Neural cell (in vitro differentiated cells): Measurements from ENCODE around the gene CRYBB1. TPM values are rescaled to one million over a fixed set of nuclear protein-coding genes. Genes with fewer than 3 reads are reported as not detected.

ENCODE experiments used
- H2AFZ ChIP-seq: fragments of 200-600, 300-800 bp; sonication (generic), shearing (Covaris generic); 2 replicates; pipeline ENCODE4 v1.6.0; 2014; ENCODE audit warnings: low read depth, mild to moderate bottlenecking, antibody characterized with exemption, low read length, moderate library complexity
- H3F3A ChIP-seq: fragments of 200-600 bp; shearing (Covaris generic); 2 replicates; pipeline ENCODE4 v1.6.1; 2016; ENCODE audit warnings: mild to moderate bottlenecking, moderate library complexity, mixed read lengths, antibody characterized with exemption, low read length; ENCODE audit not compliant: insufficient read depth, poor library complexity, severe bottlenecking
- H3K27ac ChIP-seq: fragments of 200-600, 300-800 bp; sonication (generic), shearing (Covaris generic); 2 replicates; pipeline ENCODE4 v1.5.1; 2014; ENCODE audit warnings: mild to moderate bottlenecking, low read length, moderate library complexity
- H3K27me3 ChIP-seq: fragments of 300-800, 200-600 bp; sonication (generic), shearing (Covaris generic); 2 replicates; pipeline ENCODE4 v1.6.0; 2014; ENCODE audit warnings: mild to moderate bottlenecking, low read depth, low read length, moderate library complexity; ENCODE audit not compliant: insufficient read depth
- H3K36me3 ChIP-seq: fragments of 300-800, 200-600 bp; sonication (generic), shearing (Covaris generic); 2 replicates; pipeline ENCODE4 v1.5.1; 2014; ENCODE audit warnings: mild to moderate bottlenecking, antibody characterized with exemption, low read length, moderate library complexity; ENCODE audit not compliant: insufficient read depth
- H3K4me2 ChIP-seq: fragments of 300-800, 200-600 bp; sonication (generic), shearing (Covaris generic); 2 replicates; pipeline ENCODE4 v1.6.0; 2014; ENCODE audit warnings: mild to moderate bottlenecking, low read length
- H3K4me3 ChIP-seq: fragments of 300-800, 200-600 bp; sonication (generic), shearing (Covaris generic); 2 replicates; pipeline ENCODE4 v1.5.1; 2014; ENCODE audit warnings: mild to moderate bottlenecking, low read length, moderate library complexity
- H3K79me2 ChIP-seq: fragments of 200-600 bp; shearing (Covaris generic); replicated peaks from 2 replicates; pipeline ENCODE4 v1.6.0; 2014; ENCODE audit warnings: mild to moderate bottlenecking, low read length, moderate library complexity; ENCODE audit not compliant: insufficient read depth
- H3K9ac ChIP-seq: fragments of 300-800, 200-600 bp; sonication (generic), shearing (Covaris generic); 2 replicates; pipeline ENCODE4 v1.6.1; 2016; ENCODE audit warnings: mild to moderate bottlenecking, low read length, mixed read lengths
- H3K9me2 ChIP-seq: fragments of 200-600 bp; shearing (Covaris generic); 2 replicates; pipeline ENCODE4 v1.6.1; 2016; ENCODE audit warnings: mild to moderate bottlenecking, low read length, mixed read lengths; ENCODE audit not compliant: insufficient read depth
- H3K9me3 ChIP-seq: fragments of 200-600, 300-800 bp; sonication (generic), shearing (Covaris generic); 2 replicates; pipeline ENCODE4 v1.6.1; 2016; ENCODE audit warnings: mild to moderate bottlenecking, mixed run types, low read length, moderate library complexity, mixed read lengths
- H4K20me1 ChIP-seq: fragments of 200-600 bp; shearing (Covaris generic); 2 replicates; pipeline ENCODE4 v1.6.1; 2016; ENCODE audit warnings: mild to moderate bottlenecking, mixed run types; ENCODE audit not compliant: insufficient read depth
- EP300 ChIP-seq: fragments of 450-650 bp; conservative IDR thresholded peaks from 2 replicates; pipeline ENCODE4 v1.6.1; 2014; ENCODE audit warnings: antibody characterized with exemption, mild to moderate bottlenecking, moderate library complexity; ENCODE audit not compliant: poor library complexity, severe bottlenecking
- EZH2 ChIP-seq: fragments of 200-600, 300-800 bp; shearing (Covaris generic), sonication (generic); IDR thresholded peaks from 2 replicates; pipeline ENCODE4 v1.6.1; 2014; ENCODE audit warnings: antibody characterized with exemption, low read length, borderline replicate concordance, mild to moderate bottlenecking; ENCODE audit not compliant: insufficient read depth, poor library complexity, severe bottlenecking
- MXI1 ChIP-seq: fragments of 450-650 bp; conservative IDR thresholded peaks from 2 replicates; pipeline ENCODE4 v1.6.1; 2014; ENCODE audit warnings: antibody characterized with exemption, mild to moderate bottlenecking; ENCODE audit not compliant: poor library complexity, severe bottlenecking
- POLR2AphosphoS5 ChIP-seq: IDR thresholded peaks from 2 replicates; pipeline ENCODE4 v1.6.1; 2012
- RAD21 ChIP-seq: fragments of 450-650 bp; conservative IDR thresholded peaks from 2 replicates; pipeline ENCODE4 v1.6.1; 2014; ENCODE audit warnings: antibody characterized with exemption, mild to moderate bottlenecking, moderate library complexity
- SMC3 ChIP-seq: fragments of 450-650 bp; conservative IDR thresholded peaks from 2 replicates; pipeline ENCODE4 v1.6.1; 2014; ENCODE audit warnings: antibody characterized with exemption, mild to moderate bottlenecking, moderate library complexity; ENCODE audit not compliant: poor library complexity
- TAF1 ChIP-seq: IDR thresholded peaks from 2 replicates; pipeline ENCODE4 v1.6.1; 2012; ENCODE audit warnings: low read depth
- polyA plus RNA-seq: library from polyadenylated mRNA; depleted of rRNA; stranded (reverse); fragments of >200 nt; gene quantifications from 2 replicates; pipeline ENCODE4 v1.2.3, GENCODE V29; 2014
- TF ChIP-seq, protein P1 (sequence below): fragments of 450-650 bp; IDR thresholded peaks from 2 replicates; pipeline ENCODE4 v1.5.1; 2014; ENCODE audit warnings: antibody characterized with exemption, mild to moderate bottlenecking, moderate library complexity; ENCODE audit not compliant: poor library complexity, severe bottlenecking
- TF ChIP-seq, protein P2 (sequence below): IDR thresholded peaks from 2 replicates; pipeline ENCODE4 v1.6.1; 2012; ENCODE audit warnings: borderline replicate concordance

Gene CRYBB1
- polyA plus RNA-seq, 1 donor from 2014 or later = not detected

DNA sequence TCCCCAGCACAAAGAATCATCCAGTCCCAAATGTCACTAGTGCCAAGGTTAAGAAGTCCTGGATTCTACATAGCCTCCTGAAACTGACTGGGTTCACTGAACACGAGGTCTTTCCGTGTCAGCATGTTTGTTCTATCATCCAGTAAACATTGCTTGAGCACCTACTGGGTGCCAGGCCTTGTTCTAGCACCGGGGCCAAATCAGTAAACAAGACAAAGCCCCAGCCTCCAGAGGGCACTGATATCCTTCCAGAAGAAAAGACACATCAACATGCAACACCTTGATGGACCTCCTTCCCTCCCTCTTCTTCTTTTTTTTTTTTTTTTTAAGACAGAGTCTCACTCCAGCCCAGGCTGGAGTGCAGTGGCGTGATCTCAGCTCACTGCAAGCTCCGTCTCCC, 54.8 kb downstream of the CRYBB1 start:
- no peak overlapping the region for H2AFZ ChIP-seq
- no peaks in the 10 kb centered on the region for H3K9me3 ChIP-seq
- no peaks in the 10 kb centered on the region for H3K36me3 ChIP-seq
- H3K9me2 ChIP-seq = no peaks in the 10 kb centered on the region
- H3K4me3 ChIP-seq = no peak overlapping the region
- TF ChIP-seq POLR2AphosphoS5 = no peak
- TF ChIP-seq EZH2 = no peak
- TF ChIP-seq, protein P1, sequence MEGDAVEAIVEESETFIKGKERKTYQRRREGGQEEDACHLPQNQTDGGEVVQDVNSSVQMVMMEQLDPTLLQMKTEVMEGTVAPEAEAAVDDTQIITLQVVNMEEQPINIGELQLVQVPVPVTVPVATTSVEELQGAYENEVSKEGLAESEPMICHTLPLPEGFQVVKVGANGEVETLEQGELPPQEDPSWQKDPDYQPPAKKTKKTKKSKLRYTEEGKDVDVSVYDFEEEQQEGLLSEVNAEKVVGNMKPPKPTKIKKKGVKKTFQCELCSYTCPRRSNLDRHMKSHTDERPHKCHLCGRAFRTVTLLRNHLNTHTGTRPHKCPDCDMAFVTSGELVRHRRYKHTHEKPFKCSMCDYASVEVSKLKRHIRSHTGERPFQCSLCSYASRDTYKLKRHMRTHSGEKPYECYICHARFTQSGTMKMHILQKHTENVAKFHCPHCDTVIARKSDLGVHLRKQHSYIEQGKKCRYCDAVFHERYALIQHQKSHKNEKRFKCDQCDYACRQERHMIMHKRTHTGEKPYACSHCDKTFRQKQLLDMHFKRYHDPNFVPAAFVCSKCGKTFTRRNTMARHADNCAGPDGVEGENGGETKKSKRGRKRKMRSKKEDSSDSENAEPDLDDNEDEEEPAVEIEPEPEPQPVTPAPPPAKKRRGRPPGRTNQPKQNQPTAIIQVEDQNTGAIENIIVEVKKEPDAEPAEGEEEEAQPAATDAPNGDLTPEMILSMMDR = no peak
- no peak for TF ChIP-seq TAF1
- TF ChIP-seq RAD21 = no peak
- no peak for TF ChIP-seq EP300
- TF ChIP-seq MXI1 = no peak
- TF ChIP-seq, protein P2, sequence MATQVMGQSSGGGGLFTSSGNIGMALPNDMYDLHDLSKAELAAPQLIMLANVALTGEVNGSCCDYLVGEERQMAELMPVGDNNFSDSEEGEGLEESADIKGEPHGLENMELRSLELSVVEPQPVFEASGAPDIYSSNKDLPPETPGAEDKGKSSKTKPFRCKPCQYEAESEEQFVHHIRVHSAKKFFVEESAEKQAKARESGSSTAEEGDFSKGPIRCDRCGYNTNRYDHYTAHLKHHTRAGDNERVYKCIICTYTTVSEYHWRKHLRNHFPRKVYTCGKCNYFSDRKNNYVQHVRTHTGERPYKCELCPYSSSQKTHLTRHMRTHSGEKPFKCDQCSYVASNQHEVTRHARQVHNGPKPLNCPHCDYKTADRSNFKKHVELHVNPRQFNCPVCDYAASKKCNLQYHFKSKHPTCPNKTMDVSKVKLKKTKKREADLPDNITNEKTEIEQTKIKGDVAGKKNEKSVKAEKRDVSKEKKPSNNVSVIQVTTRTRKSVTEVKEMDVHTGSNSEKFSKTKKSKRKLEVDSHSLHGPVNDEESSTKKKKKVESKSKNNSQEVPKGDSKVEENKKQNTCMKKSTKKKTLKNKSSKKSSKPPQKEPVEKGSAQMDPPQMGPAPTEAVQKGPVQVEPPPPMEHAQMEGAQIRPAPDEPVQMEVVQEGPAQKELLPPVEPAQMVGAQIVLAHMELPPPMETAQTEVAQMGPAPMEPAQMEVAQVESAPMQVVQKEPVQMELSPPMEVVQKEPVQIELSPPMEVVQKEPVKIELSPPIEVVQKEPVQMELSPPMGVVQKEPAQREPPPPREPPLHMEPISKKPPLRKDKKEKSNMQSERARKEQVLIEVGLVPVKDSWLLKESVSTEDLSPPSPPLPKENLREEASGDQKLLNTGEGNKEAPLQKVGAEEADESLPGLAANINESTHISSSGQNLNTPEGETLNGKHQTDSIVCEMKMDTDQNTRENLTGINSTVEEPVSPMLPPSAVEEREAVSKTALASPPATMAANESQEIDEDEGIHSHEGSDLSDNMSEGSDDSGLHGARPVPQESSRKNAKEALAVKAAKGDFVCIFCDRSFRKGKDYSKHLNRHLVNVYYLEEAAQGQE = no peak
- TF ChIP-seq SMC3 = no peak
- H3F3A ChIP-seq = no peaks in the 10 kb centered on the region
- no peak overlapping the region for H3K9ac ChIP-seq
- H3K27me3 ChIP-seq = no peaks in the 10 kb centered on the region
- H3K27ac ChIP-seq = no peak overlapping the region
- no peaks in the 10 kb centered on the region for H3K79me2 ChIP-seq
- H4K20me1 ChIP-seq = no peaks in the 10 kb centered on the region
- H3K4me2 ChIP-seq = no peak overlapping the region

DNA sequence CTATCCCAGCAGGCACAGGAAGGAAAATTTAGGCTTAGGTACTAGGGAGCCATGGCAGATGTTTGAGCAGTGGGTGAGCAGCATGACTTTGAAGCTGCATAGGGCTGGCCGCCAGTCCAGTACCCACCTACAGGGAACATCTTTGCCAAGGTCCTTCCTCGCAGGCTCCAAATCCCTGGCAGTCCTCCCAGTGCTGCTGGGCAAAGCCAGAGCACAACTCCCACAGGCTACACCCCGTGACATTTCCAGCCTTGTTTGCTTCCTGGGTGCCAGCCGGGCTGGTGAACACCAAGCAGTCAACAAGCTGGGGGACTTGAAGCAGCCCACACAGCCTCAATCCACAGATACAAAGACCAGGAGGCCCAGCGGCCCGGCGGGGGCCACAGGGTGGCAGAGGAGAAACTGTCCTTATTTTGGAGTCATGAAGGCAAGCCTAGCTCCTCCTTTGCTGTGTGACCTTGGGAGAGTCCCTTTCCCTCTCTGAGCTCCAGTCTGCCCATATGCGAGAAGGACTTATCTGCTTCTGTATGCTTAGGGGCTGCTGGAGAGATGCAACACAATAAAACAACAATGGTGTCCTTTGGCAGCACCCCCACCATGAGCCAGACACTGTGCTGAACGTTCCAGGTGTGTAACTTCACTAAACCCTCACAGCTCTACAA, 55.9 kb downstream of the CRYBB1 start:
- H2AFZ ChIP-seq = no peak overlapping the region
- H3K4me3 ChIP-seq = no peak overlapping the region
- no peak overlapping the region for H3K9ac ChIP-seq
- no peaks in the 10 kb centered on the region for H3K36me3 ChIP-seq
- no peaks in the 10 kb centered on the region for H4K20me1 ChIP-seq
- H3K4me2 ChIP-seq = no peak overlapping the region
- H3F3A ChIP-seq = no peaks in the 10 kb centered on the region
- no peaks in the 10 kb centered on the region for H3K9me3 ChIP-seq
- no peaks in the 10 kb centered on the region for H3K27me3 ChIP-seq
- H3K79me2 ChIP-seq = no peaks in the 10 kb centered on the region
- no peak overlapping the region for H3K27ac ChIP-seq
- no peaks in the 10 kb centered on the region for H3K9me2 ChIP-seq
- TF ChIP-seq SMC3 (no peak), RAD21 (no peak), EP300 (no peak), POLR2AphosphoS5 (no peak)
- TF ChIP-seq, protein P1 = no peak
